Peyer's patch (tissue), 4 donors: ENCODE measurements around the gene AKNA. TPM values are rescaled to one million over a fixed set of nuclear protein-coding genes. Genes with fewer than 3 reads are reported as not detected.
A peak's percentile ranks its signal among the peaks of the same experiment; 100 is the strongest.

Experiments used
- DNase-seq, 3 donors: peaks; one replicate each; pipeline ENCODE4 v3.0.0-alpha.2; 2017 to 2019
- H3K27ac ChIP-seq, 4 donors: fragments of 200-600 bp; sonication (generic); one replicate each; pipeline ENCODE4 v1.5.1; 2016 to 2019
- H3K27me3 ChIP-seq, 2 donors: fragments of 200-600 bp; sonication (generic); one replicate each; pipeline ENCODE4 v1.5.1; 2019
- H3K36me3 ChIP-seq, 3 donors: fragments of 200-600 bp; sonication (generic); one replicate each; pipeline ENCODE4 v1.5.1; 2016 to 2019
- H3K4me1 ChIP-seq, 4 donors: fragments of 200-600 bp; sonication (generic); one replicate each; pipeline ENCODE4 v1.5.1; 2016 to 2019
- H3K4me3 ChIP-seq, 4 donors: fragments of 200-600 bp; sonication (generic); 1 replicate in 3 of 4; 2 replicates in 1 of 4; pipeline ENCODE4 v1.5.1; 2016 to 2019; ENCODE audit warnings: mild to moderate bottlenecking in 1 of 4
- H3K9me3 ChIP-seq, 4 donors: fragments of 200-600 bp; sonication (generic); one replicate each; pipeline ENCODE4 v1.5.1; 2016 to 2019; ENCODE audit warnings: mild to moderate bottlenecking in 1 of 4
- CTCF ChIP-seq, 6 experiments: fragments of 450-650 bp in 4 of 6; fragments of 200-600 bp in 2 of 6; sonication (generic) in 1 of 6; IDR thresholded peaks; one replicate each; pipeline ENCODE4 v1.5.1; 2017 to 2019; ENCODE audit warnings: antibody characterized with exemption in 6 of 6, mild to moderate bottlenecking in 3 of 6, moderate library complexity in 1 of 6
- POLR2A ChIP-seq, 2 donors: fragments of 450-650 bp; IDR thresholded peaks; one replicate each; pipeline ENCODE4 v1.5.1; 2017; ENCODE audit warnings: antibody characterized with exemption in 2 of 2, mild to moderate bottlenecking in 2 of 2, moderate library complexity in 2 of 2
- total RNA-seq, 4 donors: library from RNA; depleted of rRNA; stranded (reverse); fragments of >200 nt; gene quantifications; one replicate each; pipeline ENCODE4 v1.1.0, GENCODE V29; 2016

Gene AKNA
- 100 to 1,000 TPM in 1 of 4 donors, 10 to 100 TPM in 3; 41.7 to 174 (median 75.0) TPM for total RNA-seq

GRCh38 chr9:114387680-114388356 is at the start of gene AKNA:
TSS of gene AKNA (minus strand) at chr9:114387982. CDS start at chr9:114381333, 6,649 bp downstream.
- H3K27ac ChIP-seq: peak within 1 kb of the TSS; percentile 92 to 97 (median 94)
- peaks cover 4 to 74% (median 48%) of the 10 kb centered on the region in 4 donors for H3K4me1 ChIP-seq
- TF ChIP-seq POLR2A (IDR thresholded peaks at IDR 0.05) (peak; percentile 80 to 82), CTCF (IDR thresholded peaks at IDR 0.05) (no peak)
- no peaks in the 10 kb centered on the region for H3K36me3 ChIP-seq
- peak within 1 kb of the TSS; percentile 56 to 80 (median 61) for H3K4me3 ChIP-seq
- no peaks in the 10 kb centered on the region for H3K27me3 ChIP-seq
- no peaks in the 10 kb centered on the region for H3K9me3 ChIP-seq
- DNase-seq: peak; percentile 79 to 95 (median 91)

- Histone ChIP-seq H3K9me3 (no peaks in the 10 kb centered on the region), H3K4me1 (no peaks in the 10 kb centered on the region), H3K27me3 (no peaks in the 10 kb centered on the region), H3K4me3 (no peak overlapping the region), H3K36me3 (no peaks in the 10 kb centered on the region), H3K27ac (no peak overlapping the region)
- no peak for DNase-seq
- TF ChIP-seq CTCF (IDR thresholded peaks at IDR 0.05) (no peak), POLR2A (IDR thresholded peaks at IDR 0.05) (no peak)
These were observed 49.7 kb upstream of the AKNA start for GRCh38 chr9:114437401-114437893.

- DNase-seq: peak in 1 of 3 donors; percentile 19
- no peaks in the 10 kb centered on the region for H3K4me1 ChIP-seq
- H3K4me3 ChIP-seq: no peak overlapping the region
- TF ChIP-seq POLR2A (IDR thresholded peaks at IDR 0.05) (no peak), CTCF (IDR thresholded peaks at IDR 0.05) (peak in 4 of 6 experiments; percentile 42 to 52 (median 44))
- H3K36me3 ChIP-seq: no peaks in the 10 kb centered on the region
- no peaks in the 10 kb centered on the region for H3K9me3 ChIP-seq
- H3K27me3 ChIP-seq: no peaks in the 10 kb centered on the region
- H3K27ac ChIP-seq: no peak overlapping the region
These were observed 47.1 kb upstream of the AKNA start for GRCh38 chr9:114434878-114435311.

DNA sequence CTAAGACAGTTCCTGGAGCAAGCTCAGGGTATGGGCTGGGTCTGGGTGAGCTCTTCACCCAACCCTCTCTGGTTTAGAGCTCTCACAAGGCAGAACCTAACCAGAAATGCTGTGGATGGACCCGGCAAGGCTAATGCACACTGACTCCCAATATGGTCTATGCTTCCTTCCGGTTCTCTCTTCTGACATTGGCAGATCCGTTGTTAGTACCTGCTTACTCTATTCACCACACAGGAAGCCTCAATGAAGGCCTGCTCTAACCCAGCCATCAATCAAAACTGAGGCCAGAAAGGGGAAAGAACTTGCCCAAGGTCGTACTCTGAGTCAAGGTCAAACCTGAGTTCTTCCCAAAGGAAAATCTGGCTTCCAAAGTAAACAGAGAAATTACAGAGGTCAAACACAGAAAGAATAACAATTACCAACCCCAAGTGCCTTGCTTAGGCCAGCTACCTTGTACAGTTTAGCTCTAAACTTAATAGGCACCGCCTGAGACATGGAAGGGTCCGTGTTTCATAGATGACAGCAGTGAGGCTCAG is 46.0 kb upstream of the AKNA start:
- Histone ChIP-seq H3K27me3 (no peaks in the 10 kb centered on the region), H3K36me3 (no peaks in the 10 kb centered on the region), H3K9me3 (no peaks in the 10 kb centered on the region), H3K4me1 (no peaks in the 10 kb centered on the region), H3K4me3 (no peak overlapping the region), H3K27ac (no peak overlapping the region)
- DNase-seq: peak in 1 of 3 donors; percentile 15
- TF ChIP-seq CTCF (IDR thresholded peaks at IDR 0.05) (no peak), POLR2A (IDR thresholded peaks at IDR 0.05) (no peak)

DNA sequence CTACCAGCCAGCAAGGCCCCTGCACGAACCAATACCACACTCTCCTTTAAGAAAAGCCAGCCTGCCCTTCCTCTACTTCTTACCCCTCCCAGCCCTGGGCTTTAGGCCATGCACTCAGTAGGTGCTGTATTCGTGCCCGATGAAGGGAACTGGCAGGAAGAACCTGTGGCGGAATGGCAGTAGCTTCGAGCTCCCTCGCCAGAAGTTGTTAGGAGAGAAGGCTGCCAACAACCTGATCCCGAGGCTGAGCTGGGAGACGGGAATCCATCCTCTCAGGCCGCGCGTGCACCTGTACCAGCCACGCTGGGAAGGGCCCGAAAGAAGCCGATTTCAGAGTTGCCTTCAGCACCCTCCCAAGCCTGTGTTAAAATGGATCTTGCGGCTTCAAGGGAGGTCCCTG is 45.3 kb upstream of the AKNA start:
- Histone ChIP-seq H3K9me3 (no peaks in the 10 kb centered on the region), H3K27me3 (no peaks in the 10 kb centered on the region), H3K27ac (no peak overlapping the region), H3K4me1 (no peaks in the 10 kb centered on the region), H3K36me3 (no peaks in the 10 kb centered on the region), H3K4me3 (no peak overlapping the region)
- DNase-seq: peak in 1 of 3 donors; percentile 28
- TF ChIP-seq POLR2A (IDR thresholded peaks at IDR 0.05) (no peak), CTCF (IDR thresholded peaks at IDR 0.05) (no peak)
